Esophagus muscularis mucosa (tissue), 4 donors: Measurements from ENCODE around the gene LHX3. TPM values are rescaled to one million over a fixed set of nuclear protein-coding genes. Genes with fewer than 3 reads are reported as not detected.

Experiments
- DNase-seq: peaks from one replicate; pipeline ENCODE4 v3.0.0-alpha.2; 2017; ENCODE audit errors: extremely low spot score
- H3K27ac ChIP-seq, 4 donors: fragments of 200-600 bp; sonication (generic); replicated peaks in 1 of 4; 1 replicate in 3 of 4; 2 replicates in 1 of 4; pipeline ENCODE4 v1.5.1; 2016 to 2019; ENCODE audit warnings: mild to moderate bottlenecking in 1 of 4
- H3K27me3 ChIP-seq, 4 donors: fragments of 200-600 bp; sonication (generic); one replicate each; pipeline versions ENCODE4 v1.5.1 to v1.6.0; 2016 to 2019
- H3K36me3 ChIP-seq, 4 donors: fragments of 200-600 bp; sonication (generic); one replicate each; pipeline ENCODE4 v1.5.1; 2016 to 2019
- H3K4me1 ChIP-seq, 4 donors: fragments of 200-600 bp; sonication (generic); one replicate each; pipeline ENCODE4 v1.5.1; 2016 to 2019
- H3K4me3 ChIP-seq, 4 donors: fragments of 200-600 bp; sonication (generic); 1 replicate in 2 of 4; 2 replicates in 2 of 4; pipeline ENCODE4 v1.5.1; 2016 to 2019; ENCODE audit warnings: mild to moderate bottlenecking in 4 of 4, moderate library complexity in 1 of 4
- H3K9me3 ChIP-seq, 4 donors: fragments of 200-600 bp; sonication (generic); 1 replicate in 3 of 4; 2 replicates in 1 of 4; pipeline ENCODE4 v1.5.1; 2016 to 2019
- EP300 ChIP-seq: sonication (generic); formaldehyde crosslinking; IDR thresholded peaks from one replicate; pipeline ENCODE4 v1.6.1; 2017; ENCODE audit warnings: antibody characterized with exemption
- POLR2A ChIP-seq: fragments of 450-650 bp; IDR thresholded peaks from one replicate; pipeline ENCODE4 v1.6.1; 2017; ENCODE audit warnings: antibody characterized with exemption, moderate library complexity, mild to moderate bottlenecking, low read depth
- POLR2AphosphoS5 ChIP-seq, 2 donors: sonication (generic); formaldehyde crosslinking; IDR thresholded peaks; one replicate each; pipeline ENCODE4 v1.6.1; 2017; ENCODE audit warnings: antibody characterized with exemption in 2 of 2
- WGBS: methylation state at CpG from one replicate; pipeline ENCODE4 v1.1.5; 2018; 5-methylcytosine and 5-hydroxymethylcytosine counted together
- intact Hi-C: fragments of 100-400 bp; cut with DNase I; formaldehyde crosslinking; loops from one replicate; pipeline ENCODE4 v1.15.1; 2023
- total RNA-seq, 4 donors: library from RNA; depleted of rRNA; stranded (reverse); fragments of >200 nt; gene quantifications; one replicate each; pipeline versions ENCODE4 v1.1.0 to v1.2.1, GENCODE V29; 2016
- TF ChIP-seq, protein P1 (sequence below), 3 experiments: fragments of 200-600 bp in 2 of 3; fragments of 450-650 bp in 1 of 3; sonication (generic) in 2 of 3; IDR thresholded peaks; one replicate each; pipeline ENCODE4 v1.5.1; 2017 to 2019; ENCODE audit warnings: antibody characterized with exemption in 3 of 3, mild to moderate bottlenecking in 2 of 3, moderate library complexity in 1 of 3

Gene LHX3
- total RNA-seq, 4 donors from 2014 or later: not detected

- WGBS: 80% methylated on average over 12 of the region's 12 CpGs
- Histone ChIP-seq H3K27me3 (peaks cover 0 to 50% (median 6%) of the 10 kb centered on the region in 4 donors), H3K4me1 (peaks cover 0 to 8% (median 2%) of the 10 kb centered on the region in 4 donors), H3K27ac (no peak overlapping the region), H3K9me3 (no peaks in the 10 kb centered on the region), H3K36me3 (no peaks in the 10 kb centered on the region), H3K4me3 (no peak overlapping the region)
- intact Hi-C loops: no loop called here
- no peak for DNase-seq
- no peak for TF ChIP-seq POLR2AphosphoS5 (IDR thresholded peaks at IDR 0.05)
- TF ChIP-seq POLR2A: no peak
- TF ChIP-seq, protein P1, sequence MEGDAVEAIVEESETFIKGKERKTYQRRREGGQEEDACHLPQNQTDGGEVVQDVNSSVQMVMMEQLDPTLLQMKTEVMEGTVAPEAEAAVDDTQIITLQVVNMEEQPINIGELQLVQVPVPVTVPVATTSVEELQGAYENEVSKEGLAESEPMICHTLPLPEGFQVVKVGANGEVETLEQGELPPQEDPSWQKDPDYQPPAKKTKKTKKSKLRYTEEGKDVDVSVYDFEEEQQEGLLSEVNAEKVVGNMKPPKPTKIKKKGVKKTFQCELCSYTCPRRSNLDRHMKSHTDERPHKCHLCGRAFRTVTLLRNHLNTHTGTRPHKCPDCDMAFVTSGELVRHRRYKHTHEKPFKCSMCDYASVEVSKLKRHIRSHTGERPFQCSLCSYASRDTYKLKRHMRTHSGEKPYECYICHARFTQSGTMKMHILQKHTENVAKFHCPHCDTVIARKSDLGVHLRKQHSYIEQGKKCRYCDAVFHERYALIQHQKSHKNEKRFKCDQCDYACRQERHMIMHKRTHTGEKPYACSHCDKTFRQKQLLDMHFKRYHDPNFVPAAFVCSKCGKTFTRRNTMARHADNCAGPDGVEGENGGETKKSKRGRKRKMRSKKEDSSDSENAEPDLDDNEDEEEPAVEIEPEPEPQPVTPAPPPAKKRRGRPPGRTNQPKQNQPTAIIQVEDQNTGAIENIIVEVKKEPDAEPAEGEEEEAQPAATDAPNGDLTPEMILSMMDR (IDR thresholded peaks at IDR 0.05): no peak
- TF ChIP-seq EP300: no peak
These were observed 55.6 kb downstream of the LHX3 start for GRCh38 chr9:136149337-136149736.

GRCh38 chr9:136148766-136149165 lies 56.2 kb downstream of the LHX3 start:
- intact Hi-C loops: no loop called here
- peaks cover 0 to 55% (median 9%) of the 10 kb centered on the region in 4 donors for H3K27me3 ChIP-seq
- WGBS: 93% methylated on average over 6 of the region's 14 CpGs

DNA sequence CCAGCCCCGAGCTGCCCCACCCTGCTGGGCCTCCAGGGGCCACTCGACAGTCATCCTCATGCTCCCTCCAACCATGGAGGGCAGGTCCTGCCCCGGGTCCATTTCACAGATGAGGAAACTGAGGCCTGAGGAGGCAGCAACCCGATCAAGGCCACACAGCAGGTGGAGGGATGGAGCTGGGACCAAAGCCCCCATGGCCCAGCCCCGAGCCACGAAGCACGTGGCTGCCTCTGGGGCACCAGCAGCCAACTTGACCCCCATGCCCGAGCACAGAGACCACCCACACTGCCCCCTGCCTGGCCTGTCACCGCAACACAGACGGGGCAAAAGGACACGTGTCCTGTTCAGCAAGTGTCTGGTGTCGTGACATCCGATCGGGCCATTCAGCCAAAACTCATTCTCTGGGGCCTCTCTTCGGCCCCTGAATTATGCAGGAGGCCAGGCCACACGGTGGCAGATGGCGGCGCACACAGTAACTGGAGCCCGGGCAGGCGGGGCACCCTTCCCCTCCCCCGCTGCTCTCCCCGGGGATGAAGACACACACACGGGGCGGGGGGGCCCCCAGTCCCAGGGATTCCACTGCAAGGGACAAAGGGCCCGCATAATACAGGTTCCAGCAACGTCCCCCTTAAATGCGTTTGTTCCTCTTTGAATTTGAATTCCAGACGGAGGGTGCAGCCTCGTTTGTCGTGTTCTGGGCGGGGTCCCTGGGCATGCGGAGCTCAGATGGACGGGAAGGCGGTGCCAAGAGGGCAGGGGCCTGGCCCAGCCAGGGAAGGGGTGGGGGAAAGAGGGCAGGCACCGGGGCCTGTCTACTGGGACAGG lies 56.8 kb downstream of the LHX3 start:
- TF ChIP-seq, protein P1 (IDR thresholded peaks at IDR 0.05): no peak
- TF ChIP-seq POLR2AphosphoS5 (IDR thresholded peaks at IDR 0.05) (no peak), EP300 (no peak), POLR2A (no peak)
- Histone ChIP-seq H3K4me3 (no peak overlapping the region), H3K27me3 (peaks cover 0 to 62% (median 15%) of the 10 kb centered on the region in 4 donors), H3K9me3 (no peaks in the 10 kb centered on the region), H3K36me3 (no peaks in the 10 kb centered on the region), H3K4me1 (peaks cover 0 to 8% (median 2%) of the 10 kb centered on the region in 4 donors), H3K27ac (no peak overlapping the region)
- 19% methylated on average over 19 of the region's 35 CpGs for WGBS
- intact Hi-C loops: no loop called here
- DNase-seq: no peak

More at GRCh38 chr9:136148766-136149165, 56.2 kb downstream of the LHX3 start:
- H3K36me3 ChIP-seq: no peaks in the 10 kb centered on the region
- no peak for DNase-seq
- TF ChIP-seq POLR2AphosphoS5 (IDR thresholded peaks at IDR 0.05) (no peak), EP300 (no peak), POLR2A (no peak)
- TF ChIP-seq, protein P1 (IDR thresholded peaks at IDR 0.05): no peak
- peaks cover 0 to 8% (median 2%) of the 10 kb centered on the region in 4 donors for H3K4me1 ChIP-seq
- no peak overlapping the region for H3K27ac ChIP-seq
- no peaks in the 10 kb centered on the region for H3K9me3 ChIP-seq
- no peak overlapping the region for H3K4me3 ChIP-seq

GRCh38 chr9:136147038-136147889 lies 57.7 kb downstream of the LHX3 start:
- Histone ChIP-seq H3K4me3 (no peak overlapping the region), H3K36me3 (no peaks in the 10 kb centered on the region), H3K27me3 (peaks cover 0 to 70% (median 17%) of the 10 kb centered on the region in 4 donors), H3K9me3 (no peaks in the 10 kb centered on the region), H3K27ac (no peak overlapping the region), H3K4me1 (peaks cover 0 to 8% (median 2%) of the 10 kb centered on the region in 4 donors)
- 77% methylated on average over 12 of the region's 22 CpGs for WGBS
- DNase-seq: no peak
- intact Hi-C loops: no loop called here
- TF ChIP-seq POLR2AphosphoS5 (IDR thresholded peaks at IDR 0.05) (no peak), POLR2A (no peak), EP300 (no peak)
- TF ChIP-seq, protein P1 (IDR thresholded peaks at IDR 0.05): no peak

Other genes starting within 250 kb of the LHX3 start
- 10 to 100 TPM; 61.6 to 77.2 (median 67.3) TPM for gene UBAC1, start 243.8 kb downstream of the LHX3 start, total RNA-seq
- 100 to 1,000 TPM in 3 of 4 donors, 10 to 100 TPM in 1; 93.8 to 192 (median 142) TPM for gene NACC2, start 109.8 kb downstream of the LHX3 start, total RNA-seq
- 10 to 100 TPM; 33.6 to 77.6 (median 59.4) TPM for gene TMEM250, start 86.3 kb downstream of the LHX3 start, total RNA-seq
- 1 to 10 TPM; 5.4 to 7.6 (median 6.3) TPM for gene QSOX2, start 40.7 kb upstream of the LHX3 start, total RNA-seq
- not detected for gene CCDC187, start 99.0 kb upstream of the LHX3 start, total RNA-seq
- gene GPSM1, start 122.4 kb upstream of the LHX3 start, total RNA-seq: 10 to 100 TPM in 3 of 4 donors, 1 to 10 TPM in 1; 8.3 to 18.5 (median 16.3) TPM
- 10 to 100 TPM; 29.5 to 41.3 (median 35.8) TPM for gene DNLZ, start 158.6 kb upstream of the LHX3 start, total RNA-seq
- 1 to 10 TPM; 1.2 to 4.2 (median 1.9) TPM for gene CARD9, start 168.5 kb upstream of the LHX3 start, total RNA-seq
- gene SNAPC4, start 195.0 kb upstream of the LHX3 start, total RNA-seq: 1 to 10 TPM; 3.3 to 8.4 (median 4.9) TPM
- gene ENTR1, start 205.5 kb upstream of the LHX3 start, total RNA-seq: 10 to 100 TPM; 26.2 to 44.8 (median 37.6) TPM
- gene PMPCA, start 205.5 kb upstream of the LHX3 start, total RNA-seq: 10 to 100 TPM; 22.8 to 43.9 (median 35.0) TPM
- gene INPP5E, start 234.7 kb upstream of the LHX3 start, total RNA-seq: 10 to 100 TPM in 2 of 4 donors, 1 to 10 TPM in 2; 8.4 to 17.1 (median 12.5) TPM